Measurements from ENCODE around the gene CCDC15.
"Not testable (repeated sequence)": the region's sequence is repeated elsewhere in the genome, so short reads cannot be mapped to it uniquely, and the experiment has no call there.

CCDC15 gene

GRCh38 chr11:125005491-125005890 is 51.5 kb downstream of the CCDC15 start:
- Histone ChIP-seq H3K27me3 (replicated peaks; ENCODE audit: control insufficient read depth, insufficient read depth, low read length) (no peaks in the 10 kb centered on the region), H3K36me3 (ENCODE audit: control insufficient read depth, insufficient read depth, low read length, severe bottlenecking) (no peaks in the 10 kb centered on the region), H3K4me1 (ENCODE audit: control insufficient read depth, insufficient read depth, low read length) (no peaks in the 10 kb centered on the region), H3K9me3 (ENCODE audit: control insufficient read depth, low read length) (peaks cover 7% of the 10 kb centered on the region), H3K4me3 (ENCODE audit: low read length) (no peak overlapping the region), H3K9ac (ENCODE audit: low read length) (no peak overlapping the region)
- DNase-seq (ENCODE audit: low read depth): no peak

DNA sequence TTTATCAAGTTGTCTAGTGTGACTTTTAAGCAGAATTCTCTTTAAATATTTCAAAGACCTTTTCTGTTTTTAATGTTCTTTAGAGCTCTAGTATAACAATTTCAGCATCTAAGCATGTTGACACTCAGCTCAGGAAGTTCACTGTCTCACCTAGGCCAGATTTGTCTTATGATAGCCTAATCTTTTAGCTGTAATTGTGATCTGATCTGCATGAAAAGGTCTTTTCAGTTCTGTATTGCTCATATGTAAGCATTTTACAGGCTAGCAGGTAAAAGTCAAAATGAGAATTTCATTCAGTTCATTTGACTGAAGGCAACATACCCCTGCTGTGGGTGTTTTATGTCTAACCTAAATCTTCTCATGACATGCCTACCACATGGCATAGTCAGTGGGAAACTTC is 62.4 kb downstream of the CCDC15 start:
- DNase-seq (ENCODE audit: low read depth): no peak
- Histone ChIP-seq H3K27me3 (replicated peaks; ENCODE audit: control insufficient read depth, insufficient read depth, low read length) (no peaks in the 10 kb centered on the region), H3K4me1 (ENCODE audit: control insufficient read depth, insufficient read depth, low read length) (no peaks in the 10 kb centered on the region), H3K4me3 (ENCODE audit: low read length) (no peak overlapping the region), H3K9me3 (ENCODE audit: control insufficient read depth, low read length) (no peaks in the 10 kb centered on the region), H3K9ac (ENCODE audit: low read length) (no peak overlapping the region), H3K36me3 (ENCODE audit: control insufficient read depth, insufficient read depth, low read length, severe bottlenecking) (no peaks in the 10 kb centered on the region)

DNA sequence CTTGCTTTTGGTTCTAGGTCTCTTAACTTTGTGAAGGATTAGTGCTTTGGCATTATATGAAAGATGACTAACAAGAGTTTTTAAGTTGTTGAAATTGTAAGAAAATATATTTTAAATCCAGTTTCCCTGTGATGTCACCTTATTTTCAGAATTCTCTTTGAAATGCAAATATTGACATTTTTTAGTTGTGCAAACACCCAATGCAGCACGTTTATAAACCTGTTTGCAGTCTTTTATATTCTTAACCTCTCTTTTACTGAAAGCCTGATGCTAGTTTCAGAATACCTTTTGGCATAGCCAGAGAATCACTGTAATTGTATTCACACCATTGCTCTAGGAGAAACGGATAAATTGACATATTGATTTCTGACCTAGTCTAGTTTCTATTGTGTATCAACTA is 66.3 kb downstream of the CCDC15 start:
- DNase-seq (ENCODE audit: low read depth): no peak
- Histone ChIP-seq H3K36me3 (ENCODE audit: control insufficient read depth, insufficient read depth, low read length, severe bottlenecking) (no peaks in the 10 kb centered on the region), H3K27me3 (replicated peaks; ENCODE audit: control insufficient read depth, insufficient read depth, low read length) (no peaks in the 10 kb centered on the region), H3K9ac (ENCODE audit: low read length) (no peak overlapping the region), H3K9me3 (ENCODE audit: control insufficient read depth, low read length) (no peaks in the 10 kb centered on the region), H3K4me3 (ENCODE audit: low read length) (no peak overlapping the region), H3K4me1 (ENCODE audit: control insufficient read depth, insufficient read depth, low read length) (no peaks in the 10 kb centered on the region)

DNA sequence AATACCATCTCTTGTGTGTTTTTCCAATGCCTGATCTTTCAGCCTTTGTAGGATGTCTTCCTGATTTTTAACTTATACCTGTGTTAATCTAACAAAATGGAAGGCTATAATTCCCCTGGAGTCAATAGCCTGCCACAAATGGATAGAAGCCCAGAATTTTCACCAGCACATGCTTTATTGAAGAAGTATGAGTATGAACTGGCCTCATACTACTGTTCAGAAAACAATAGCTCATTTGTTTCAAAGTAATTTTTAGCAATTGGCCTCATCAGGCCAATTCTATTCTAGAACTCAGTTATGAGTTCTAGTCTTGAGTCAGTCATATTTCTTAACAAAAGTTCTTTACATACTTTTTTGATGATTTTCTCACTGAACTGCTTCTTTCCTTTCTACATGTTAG is 68.5 kb downstream of the CCDC15 start:
- no peak overlapping the region for H3K9ac ChIP-seq (ENCODE audit: low read length)
- no peak for DNase-seq (ENCODE audit: low read depth)
- no peaks in the 10 kb centered on the region for H3K9me3 ChIP-seq (ENCODE audit: control insufficient read depth, low read length)

DNA sequence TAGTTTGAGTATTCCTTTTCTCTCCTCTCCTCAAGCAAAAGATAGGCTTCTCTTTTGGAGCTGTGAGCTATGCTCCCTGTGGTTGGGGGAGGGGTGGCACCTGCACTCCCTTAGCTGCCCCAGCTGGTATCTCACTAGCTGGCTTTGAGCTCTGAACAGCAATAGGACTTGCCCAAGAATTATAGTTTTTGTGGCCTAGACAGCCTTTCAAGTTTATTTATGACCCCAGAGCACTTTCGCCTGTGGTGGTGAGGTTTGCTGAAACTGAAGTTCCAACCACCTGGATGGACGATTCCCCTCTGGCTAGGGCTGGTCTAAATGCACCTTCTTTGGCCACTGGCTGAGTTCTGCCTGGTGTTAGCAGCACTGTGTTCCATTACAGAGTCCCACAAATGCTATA is 72.0 kb downstream of the CCDC15 start:
- Histone ChIP-seq H3K9me3 (ENCODE audit: control insufficient read depth, low read length) (no peaks in the 10 kb centered on the region), H3K9ac (ENCODE audit: low read length) (no peak overlapping the region), H3K36me3 (ENCODE audit: control insufficient read depth, insufficient read depth, low read length, severe bottlenecking) (no peaks in the 10 kb centered on the region), H3K27me3 (replicated peaks; ENCODE audit: control insufficient read depth, insufficient read depth, low read length) (no peaks in the 10 kb centered on the region), H3K4me3 (ENCODE audit: low read length) (no peak overlapping the region), H3K4me1 (ENCODE audit: control insufficient read depth, insufficient read depth, low read length) (no peaks in the 10 kb centered on the region)
- DNase-seq (ENCODE audit: low read depth): no peak

More for the DNA sequence above, 68.5 kb downstream of the CCDC15 start:
- Histone ChIP-seq H3K4me3 (ENCODE audit: low read length) (no peak overlapping the region), H3K4me1 (ENCODE audit: control insufficient read depth, insufficient read depth, low read length) (no peaks in the 10 kb centered on the region), H3K36me3 (ENCODE audit: control insufficient read depth, insufficient read depth, low read length, severe bottlenecking) (no peaks in the 10 kb centered on the region), H3K27me3 (replicated peaks; ENCODE audit: control insufficient read depth, insufficient read depth, low read length) (no peaks in the 10 kb centered on the region)

DNA sequence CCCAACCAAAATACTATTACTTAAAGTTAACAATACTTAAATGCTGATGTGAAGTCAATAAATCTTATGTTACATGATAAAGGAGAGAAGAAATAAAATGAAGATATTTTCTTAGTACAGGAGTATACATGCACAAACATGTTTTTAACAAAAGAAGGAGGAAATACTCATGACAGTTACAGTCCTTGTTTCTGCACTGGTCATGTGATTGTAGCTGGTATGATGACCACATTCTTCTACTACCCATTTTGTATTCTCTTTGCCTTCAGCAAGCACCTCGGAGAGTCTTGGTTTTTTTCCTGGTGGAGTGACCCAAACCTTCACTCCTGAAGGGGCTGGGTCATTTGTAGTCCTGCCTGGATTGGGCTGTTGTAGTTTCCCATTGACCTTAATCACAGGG is 75.4 kb downstream of the CCDC15 start:
- DNase-seq (ENCODE audit: low read depth); H3K4me3 ChIP-seq (ENCODE audit: low read length); H3K36me3 ChIP-seq (ENCODE audit: control insufficient read depth, insufficient read depth, low read length, severe bottlenecking); H3K9ac ChIP-seq (ENCODE audit: low read length); H3K27me3 ChIP-seq (replicated peaks; ENCODE audit: control insufficient read depth, insufficient read depth, low read length); H3K4me1 ChIP-seq (ENCODE audit: control insufficient read depth, insufficient read depth, low read length); H3K9me3 ChIP-seq (ENCODE audit: control insufficient read depth, low read length): not testable (repeated sequence)

GRCh38 chr11:125036933-125037332 is 82.9 kb downstream of the CCDC15 start:
- DNase-seq (ENCODE audit: low read depth): no peak
- no peak overlapping the region for H3K4me3 ChIP-seq (ENCODE audit: low read length)
- no peaks in the 10 kb centered on the region for H3K9me3 ChIP-seq (ENCODE audit: control insufficient read depth, low read length)
- no peaks in the 10 kb centered on the region for H3K36me3 ChIP-seq (ENCODE audit: control insufficient read depth, insufficient read depth, low read length, severe bottlenecking)
- H3K27me3 ChIP-seq (replicated peaks; ENCODE audit: control insufficient read depth, insufficient read depth, low read length): no peaks in the 10 kb centered on the region
- H3K9ac ChIP-seq (ENCODE audit: low read length): no peak overlapping the region
- H3K4me1 ChIP-seq (ENCODE audit: control insufficient read depth, insufficient read depth, low read length): peaks cover 23% of the 10 kb centered on the region

DNA sequence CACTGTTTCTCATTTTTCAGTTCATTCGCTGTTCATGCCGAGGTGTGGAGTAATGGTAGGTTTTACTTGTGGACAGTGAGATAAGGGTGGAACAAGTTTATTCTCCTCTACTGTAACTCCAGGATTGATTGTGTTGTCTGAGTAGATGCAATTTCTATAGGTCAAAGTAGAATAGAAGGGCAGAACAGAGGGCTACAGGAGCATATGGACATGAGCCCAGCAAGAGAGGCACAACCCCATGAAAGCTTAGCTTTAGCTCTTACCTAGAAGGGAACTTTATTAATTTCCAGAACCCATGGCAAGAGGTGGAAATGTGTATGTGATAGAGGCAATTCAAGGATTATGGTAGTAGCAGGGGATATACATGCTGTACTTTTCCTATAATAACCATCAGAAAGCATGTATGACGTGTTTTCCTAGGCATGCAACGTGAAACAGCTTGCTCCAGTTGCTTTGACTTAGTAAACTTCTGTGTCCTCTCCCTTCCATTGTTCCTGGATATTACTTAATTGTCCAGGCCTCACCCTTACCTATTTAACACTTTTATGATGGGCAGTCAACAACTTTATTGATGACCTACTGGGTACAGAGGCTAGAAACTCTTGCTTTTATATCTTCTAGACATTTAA is 95.3 kb downstream of the CCDC15 start:
- Histone ChIP-seq H3K4me1 (ENCODE audit: control insufficient read depth, insufficient read depth, low read length) (no peaks in the 10 kb centered on the region), H3K4me3 (ENCODE audit: low read length) (no peak overlapping the region), H3K36me3 (ENCODE audit: control insufficient read depth, insufficient read depth, low read length, severe bottlenecking) (no peaks in the 10 kb centered on the region), H3K9ac (ENCODE audit: low read length) (no peak overlapping the region), H3K27me3 (replicated peaks; ENCODE audit: control insufficient read depth, insufficient read depth, low read length) (no peaks in the 10 kb centered on the region), H3K9me3 (ENCODE audit: control insufficient read depth, low read length) (no peaks in the 10 kb centered on the region)
- no peak for DNase-seq (ENCODE audit: low read depth)

DNA sequence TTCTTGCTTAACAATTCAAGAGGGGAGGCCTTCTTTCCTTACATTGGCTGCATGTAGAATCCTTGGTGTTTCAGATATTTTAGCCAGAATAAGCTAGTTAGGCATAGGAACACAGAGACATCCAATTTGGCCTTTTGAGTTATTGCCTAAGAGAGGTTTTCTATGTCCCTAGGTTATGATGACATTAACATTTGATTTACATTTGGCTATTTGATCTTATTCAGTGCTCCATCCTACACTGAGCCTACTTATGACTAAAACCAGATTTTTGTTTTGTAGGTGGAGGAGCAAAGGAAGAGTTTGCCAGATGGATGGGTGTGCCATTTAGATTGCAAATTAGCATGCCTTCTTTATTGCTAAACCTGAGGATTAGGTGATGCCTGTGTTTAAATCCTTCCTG is 98.0 kb downstream of the CCDC15 start:
- H3K4me3 ChIP-seq (ENCODE audit: low read length): no peak overlapping the region
- no peaks in the 10 kb centered on the region for H3K9me3 ChIP-seq (ENCODE audit: control insufficient read depth, low read length)
- no peaks in the 10 kb centered on the region for H3K27me3 ChIP-seq (replicated peaks; ENCODE audit: control insufficient read depth, insufficient read depth, low read length)

DNA sequence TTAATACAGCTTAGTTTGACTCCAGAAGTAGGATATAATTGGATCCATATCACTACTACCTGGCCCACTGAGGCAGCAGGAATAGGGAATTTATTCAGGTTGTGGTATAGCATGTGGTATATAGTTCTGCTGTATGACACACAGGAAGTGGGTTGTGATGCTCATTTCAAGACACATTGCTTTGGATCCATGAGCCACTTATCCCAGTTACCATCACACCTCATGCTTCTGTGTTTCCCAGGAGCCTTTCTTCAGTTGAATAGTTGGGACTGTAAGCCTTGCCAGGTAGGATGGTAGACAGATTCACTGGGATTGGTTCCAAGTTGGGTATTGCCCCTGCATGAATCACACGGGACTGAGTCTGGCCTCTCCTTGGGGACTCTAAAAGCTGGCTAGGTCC is 99.2 kb downstream of the CCDC15 start:
- no peaks in the 10 kb centered on the region for H3K36me3 ChIP-seq (ENCODE audit: control insufficient read depth, insufficient read depth, low read length, severe bottlenecking)
- H3K9ac ChIP-seq (ENCODE audit: low read length): no peak overlapping the region
- no peak for DNase-seq (ENCODE audit: low read depth)
- no peaks in the 10 kb centered on the region for H3K27me3 ChIP-seq (replicated peaks; ENCODE audit: control insufficient read depth, insufficient read depth, low read length)
- H3K9me3 ChIP-seq (ENCODE audit: control insufficient read depth, low read length): no peaks in the 10 kb centered on the region
- no peak overlapping the region for H3K4me3 ChIP-seq (ENCODE audit: low read length)
- H3K4me1 ChIP-seq (ENCODE audit: control insufficient read depth, insufficient read depth, low read length): no peaks in the 10 kb centered on the region

More for the DNA sequence above, 98.0 kb downstream of the CCDC15 start:
- no peak overlapping the region for H3K9ac ChIP-seq (ENCODE audit: low read length)
- H3K36me3 ChIP-seq (ENCODE audit: control insufficient read depth, insufficient read depth, low read length, severe bottlenecking): no peaks in the 10 kb centered on the region
- no peaks in the 10 kb centered on the region for H3K4me1 ChIP-seq (ENCODE audit: control insufficient read depth, insufficient read depth, low read length)
- DNase-seq (ENCODE audit: low read depth): no peak

GRCh38 chr11:125055107-125055715 is 101.2 kb downstream of the CCDC15 start:
- Histone ChIP-seq H3K27me3 (replicated peaks; ENCODE audit: control insufficient read depth, insufficient read depth, low read length) (no peaks in the 10 kb centered on the region), H3K4me3 (ENCODE audit: low read length) (no peak overlapping the region)
- no peak for DNase-seq (ENCODE audit: low read depth)

GRCh38 chr11:125056111-125056510 is 102.1 kb downstream of the CCDC15 start:
- H3K36me3 ChIP-seq (ENCODE audit: control insufficient read depth, insufficient read depth, low read length, severe bottlenecking); H3K4me1 ChIP-seq (ENCODE audit: control insufficient read depth, insufficient read depth, low read length); DNase-seq (ENCODE audit: low read depth); H3K4me3 ChIP-seq (ENCODE audit: low read length); H3K9me3 ChIP-seq (ENCODE audit: control insufficient read depth, low read length); H3K27me3 ChIP-seq (replicated peaks; ENCODE audit: control insufficient read depth, insufficient read depth, low read length); H3K9ac ChIP-seq (ENCODE audit: low read length): not testable (repeated sequence)

More at GRCh38 chr11:125055107-125055715, 101.2 kb downstream of the CCDC15 start:
- Histone ChIP-seq H3K9ac (ENCODE audit: low read length) (no peak overlapping the region), H3K4me1 (ENCODE audit: control insufficient read depth, insufficient read depth, low read length) (no peaks in the 10 kb centered on the region), H3K9me3 (ENCODE audit: control insufficient read depth, low read length) (no peaks in the 10 kb centered on the region), H3K36me3 (ENCODE audit: control insufficient read depth, insufficient read depth, low read length, severe bottlenecking) (no peaks in the 10 kb centered on the region)

All from adipocyte (in vitro differentiated cells).